ENCODE results near the gene ALDH8A1. TPM values are rescaled to one million over a fixed set of nuclear protein-coding genes. Genes with fewer than 3 reads are reported as not detected.

ALDH8A1 gene
- total and polyA plus RNA-seq, 10 of the 15 experiments (the other 5 are each of a cell fraction or from before 2014, with no cell fraction given): 0.13 to 1.8 (median 0.62) TPM; not detected in 3

DNA sequence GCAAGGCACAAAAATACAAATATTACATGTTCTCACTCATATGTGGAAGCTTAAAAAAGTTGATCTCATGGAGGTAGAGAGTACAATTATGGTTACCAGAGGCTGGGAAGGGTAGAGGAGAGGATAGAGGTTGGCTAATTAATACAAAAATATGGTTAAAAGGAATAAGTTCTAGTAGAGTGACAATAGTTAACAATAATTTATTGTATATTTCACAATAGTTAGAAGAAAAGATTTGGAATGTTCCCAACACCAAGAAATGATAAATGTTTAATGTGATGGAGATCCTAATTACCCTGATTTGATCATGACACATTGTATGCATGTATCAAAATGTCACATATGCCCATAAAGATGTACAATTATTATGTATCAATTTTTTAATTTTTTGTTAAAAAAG is 1.8 kb downstream of the ALDH8A1 start:
- ChIA-PET POLR2A (interaction anchor here (0.6 kb wide), 1 partner anchor 573 kb away, joined by 4 read pairs; no protein-coding TSS in a partner anchor), SMC1A (ENCODE audit: uncharacterized antibody, unreplicated experiment) (interaction anchor here (0.7 to 1.8 kb wide), 5 partner anchors 8 to 399 kb away, joined by 3 to 8 read pairs (median 3); no protein-coding TSS in a partner anchor), RAD21 (ENCODE audit: unreplicated experiment) (no interaction called here), CTCF (interaction anchor here (0.7 to 3.7 kb wide), 3 partner anchors 8 to 534 kb away, joined by 3 to 20 read pairs (median 3); no protein-coding TSS in a partner anchor)
- H3K36me3 ChIP-seq (ENCODE audit: control insufficient read depth in 2 of 2, insufficient read depth in 2 of 2, low read length in 1 of 2): no peaks in the 10 kb centered on the region
- no peaks in the 10 kb centered on the region for H3K27me3 ChIP-seq (replicated peaks in 1 of 2; ENCODE audit: control insufficient read depth in 2 of 2, insufficient read depth in 2 of 2, low read length in 1 of 2)
- DNase-seq (ENCODE audit: low read depth, low spot score): no peak
- no peaks in the 10 kb centered on the region for H4K20me1 ChIP-seq (ENCODE audit: control insufficient read depth, insufficient read depth)
- no TSS peak for BruUV-seq (replicated peaks)
- no peak for ATAC-seq
- no peak overlapping the region for H2AFZ ChIP-seq (ENCODE audit: control insufficient read depth, low read depth, low read length)
- FAIRE-seq: no peak
- in situ Hi-C loops (cut with MboI): no loop called here
- no peak overlapping the region for H3K9ac ChIP-seq (ENCODE audit: control insufficient read depth, insufficient read depth, low read length)
- H3K4me2 ChIP-seq (ENCODE audit: control insufficient read depth, insufficient read depth): no peak overlapping the region
- no peaks in the 10 kb centered on the region for H3K79me2 ChIP-seq (ENCODE audit: control insufficient read depth, insufficient read depth, low read length)
- no peak overlapping the region for H3K27ac ChIP-seq (ENCODE audit: control insufficient read depth, insufficient read depth)
- H3K4me3 ChIP-seq: no peak overlapping the region
- no peaks in the 10 kb centered on the region for H3K4me1 ChIP-seq (ENCODE audit: control insufficient read depth, insufficient read depth, low read length)
- no peaks in the 10 kb centered on the region for H3K9me3 ChIP-seq (replicated peaks; ENCODE audit: control insufficient read depth, insufficient read depth, low read length)
- intact Hi-C loops (cut with micrococcal nuclease; ENCODE audit: unreplicated experiment): no loop called here
- TF ChIP-seq HSF1 (IDR thresholded peaks at IDR 0.05; ENCODE audit: low read depth, low read length) (no peak), RBBP5 (conservative IDR thresholded peaks at IDR 0.05) (no peak), HDGF (IDR thresholded peaks at IDR 0.05) (no peak), ZNF217 (IDR thresholded peaks at IDR 0.05) (no peak), YBX1 (IDR thresholded peaks at IDR 0.05) (no peak), E2F8 (IDR thresholded peaks at IDR 0.05; ENCODE audit: low read depth, partially characterized antibody) (no peak), CTCF (IDR thresholded peaks at IDR 0.05 in 2 of 3, conservative IDR thresholded peaks at IDR 0.05 in 1 of 3; ENCODE audit: control insufficient read depth in 2 of 3, extremely low read depth in 1 of 3, insufficient read depth in 1 of 3, low read depth in 3 of 3, low read length in 3 of 3) (no peak), BRCA1 (IDR thresholded peaks at IDR 0.05; ENCODE audit: low read depth, low read length) (no peak)
- TF ChIP-seq, protein P1, sequence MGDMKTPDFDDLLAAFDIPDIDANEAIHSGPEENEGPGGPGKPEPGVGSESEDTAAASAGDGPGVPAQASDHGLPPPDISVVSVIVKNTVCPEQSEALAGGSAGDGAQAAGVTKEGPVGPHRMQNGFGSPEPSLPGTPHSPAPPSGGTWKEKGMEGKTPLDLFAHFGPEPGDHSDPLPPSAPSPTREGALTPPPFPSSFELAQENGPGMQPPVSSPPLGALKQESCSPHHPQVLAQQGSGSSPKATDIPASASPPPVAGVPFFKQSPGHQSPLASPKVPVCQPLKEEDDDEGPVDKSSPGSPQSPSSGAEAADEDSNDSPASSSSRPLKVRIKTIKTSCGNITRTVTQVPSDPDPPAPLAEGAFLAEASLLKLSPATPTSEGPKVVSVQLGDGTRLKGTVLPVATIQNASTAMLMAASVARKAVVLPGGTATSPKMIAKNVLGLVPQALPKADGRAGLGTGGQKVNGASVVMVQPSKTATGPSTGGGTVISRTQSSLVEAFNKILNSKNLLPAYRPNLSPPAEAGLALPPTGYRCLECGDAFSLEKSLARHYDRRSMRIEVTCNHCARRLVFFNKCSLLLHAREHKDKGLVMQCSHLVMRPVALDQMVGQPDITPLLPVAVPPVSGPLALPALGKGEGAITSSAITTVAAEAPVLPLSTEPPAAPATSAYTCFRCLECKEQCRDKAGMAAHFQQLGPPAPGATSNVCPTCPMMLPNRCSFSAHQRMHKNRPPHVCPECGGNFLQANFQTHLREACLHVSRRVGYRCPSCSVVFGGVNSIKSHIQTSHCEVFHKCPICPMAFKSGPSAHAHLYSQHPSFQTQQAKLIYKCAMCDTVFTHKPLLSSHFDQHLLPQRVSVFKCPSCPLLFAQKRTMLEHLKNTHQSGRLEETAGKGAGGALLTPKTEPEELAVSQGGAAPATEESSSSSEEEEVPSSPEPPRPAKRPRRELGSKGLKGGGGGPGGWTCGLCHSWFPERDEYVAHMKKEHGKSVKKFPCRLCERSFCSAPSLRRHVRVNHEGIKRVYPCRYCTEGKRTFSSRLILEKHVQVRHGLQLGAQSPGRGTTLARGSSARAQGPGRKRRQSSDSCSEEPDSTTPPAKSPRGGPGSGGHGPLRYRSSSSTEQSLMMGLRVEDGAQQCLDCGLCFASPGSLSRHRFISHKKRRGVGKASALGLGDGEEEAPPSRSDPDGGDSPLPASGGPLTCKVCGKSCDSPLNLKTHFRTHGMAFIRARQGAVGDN (IDR thresholded peaks at IDR 0.05): no peak
- TF ChIP-seq, protein P2, sequence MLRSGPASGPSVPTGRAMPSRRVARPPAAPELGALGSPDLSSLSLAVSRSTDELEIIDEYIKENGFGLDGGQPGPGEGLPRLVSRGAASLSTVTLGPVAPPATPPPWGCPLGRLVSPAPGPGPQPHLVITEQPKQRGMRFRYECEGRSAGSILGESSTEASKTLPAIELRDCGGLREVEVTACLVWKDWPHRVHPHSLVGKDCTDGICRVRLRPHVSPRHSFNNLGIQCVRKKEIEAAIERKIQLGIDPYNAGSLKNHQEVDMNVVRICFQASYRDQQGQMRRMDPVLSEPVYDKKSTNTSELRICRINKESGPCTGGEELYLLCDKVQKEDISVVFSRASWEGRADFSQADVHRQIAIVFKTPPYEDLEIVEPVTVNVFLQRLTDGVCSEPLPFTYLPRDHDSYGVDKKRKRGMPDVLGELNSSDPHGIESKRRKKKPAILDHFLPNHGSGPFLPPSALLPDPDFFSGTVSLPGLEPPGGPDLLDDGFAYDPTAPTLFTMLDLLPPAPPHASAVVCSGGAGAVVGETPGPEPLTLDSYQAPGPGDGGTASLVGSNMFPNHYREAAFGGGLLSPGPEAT (IDR thresholded peaks at IDR 0.05; ENCODE audit: low read depth): no peak
